Hepatic stellate cell (primary cell): ENCODE results near the gene CCDC8.
"Not testable (repeated sequence)": the region's sequence is repeated elsewhere in the genome, so short reads cannot be mapped to it uniquely, and the experiment has no call there.

Experiments used
- DNase-seq: peaks from one replicate; pipeline ENCODE4 v3.0.0; 2011; ENCODE audit warnings: low spot score

The CCDC8 gene

GRCh38 chr19:46380690-46381089, 32.7 kb downstream of the CCDC8 start:
- no peak for DNase-seq

- DNase-seq = peak; percentile 81
Observed at GRCh38 chr19:46378268-46378667, 35.1 kb downstream of the CCDC8 start.

- DNase-seq = no peak
Observed at GRCh38 chr19:46376241-46377153, 36.9 kb downstream of the CCDC8 start.

GRCh38 chr19:46375476-46376067, 37.8 kb downstream of the CCDC8 start:
- DNase-seq = not testable (repeated sequence)

- no peak for DNase-seq
Observed at GRCh38 chr19:46374536-46375475, 38.6 kb downstream of the CCDC8 start.

GRCh38 chr19:46373491-46374359, 39.6 kb downstream of the CCDC8 start:
- DNase-seq = no peak

GRCh38 chr19:46372901-46373490, 40.4 kb downstream of the CCDC8 start:
- no peak for DNase-seq

GRCh38 chr19:46371371-46371901, 41.9 kb downstream of the CCDC8 start:
- no peak for DNase-seq

- DNase-seq = no peak
Observed at GRCh38 chr19:46369817-46370216, 43.5 kb downstream of the CCDC8 start.

- no peak for DNase-seq
Observed at GRCh38 chr19:46368116-46368515, 45.2 kb downstream of the CCDC8 start.

GRCh38 chr19:46367426-46367825, 45.9 kb downstream of the CCDC8 start:
- DNase-seq = no peak

- no peak for DNase-seq
Observed at GRCh38 chr19:46366620-46367292, 46.6 kb downstream of the CCDC8 start.

GRCh38 chr19:46365561-46365960, 47.8 kb downstream of the CCDC8 start:
- DNase-seq = no peak

- DNase-seq = no peak
Observed at GRCh38 chr19:46364359-46364758, 49.0 kb downstream of the CCDC8 start.

GRCh38 chr19:46361915-46362314, 51.4 kb downstream of the CCDC8 start:
- no peak for DNase-seq
